ENCODE results near the gene HSPH1. TPM values are rescaled to one million over a fixed set of nuclear protein-coding genes. Genes with fewer than 3 reads are reported as not detected.

Gene HSPH1
- total and polyA plus RNA-seq, 2 of the 13 experiments (the other 11 are each of a cell fraction or from before 2014, with no cell fraction given): 13.0 to 62.9 TPM

DNA sequence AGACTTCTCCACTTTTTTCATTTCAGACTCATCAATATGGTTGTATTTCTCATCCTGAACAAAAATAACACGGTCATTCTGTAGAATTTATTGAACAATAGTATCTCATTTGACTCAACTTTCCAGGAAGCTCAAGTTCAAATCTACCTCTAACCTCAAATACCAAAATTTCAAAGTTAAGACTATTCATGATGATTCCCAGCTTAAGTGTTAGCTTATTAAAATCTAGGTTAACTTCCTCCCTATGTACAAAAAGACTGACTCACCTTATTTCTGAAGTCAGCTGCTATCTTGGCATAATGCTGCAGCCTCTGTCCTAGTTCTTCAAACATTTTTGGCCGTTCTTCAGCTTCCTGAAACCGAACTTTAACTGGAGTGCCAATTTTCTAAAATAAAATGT is 23.2 kb downstream of the HSPH1 start:
- in situ Hi-C loops (cut with HindIII; ENCODE audit: extremely low pct_ligation_motif_present, low pct_unique_long_range_greater_than_20kb) (no loop called here), intact Hi-C loops (cut with micrococcal nuclease; ENCODE audit: unreplicated experiment) (no loop called here)
- Histone ChIP-seq H3K9me3 (ENCODE audit: low read length) (no peaks in the 10 kb centered on the region), H2AFZ (ENCODE audit: low read length) (no peak overlapping the region), H3K36me3 (replicated peaks in 1 of 2; ENCODE audit: control insufficient read depth in 1 of 2, insufficient read depth in 2 of 2, low read length in 2 of 2) (peaks cover 15 to 55% of the 10 kb centered on the region in 2 experiments), H3K79me2 (ENCODE audit: insufficient read depth, low read length) (peaks cover 2% of the 10 kb centered on the region), H3K9ac (ENCODE audit: insufficient read depth, low read depth, low read length) (no peak overlapping the region), H3K4me1 (ENCODE audit: insufficient read depth, low read length) (no peaks in the 10 kb centered on the region), H4K20me1 (ENCODE audit: insufficient read depth, low read length) (no peaks in the 10 kb centered on the region), H3K27me3 (ENCODE audit: control insufficient read depth in 1 of 2, insufficient read depth in 2 of 2, low read length in 2 of 2) (no peaks in the 10 kb centered on the region), H3K27ac (ENCODE audit: extremely low read length, insufficient read depth, low read length) (no peak overlapping the region), H3K4me3 (replicated peaks in 1 of 3; ENCODE audit: insufficient read depth in 1 of 3, low read depth in 2 of 3, low read length in 3 of 3) (no peak overlapping the region), H3K4me2 (ENCODE audit: low read depth, low read length) (no peak overlapping the region)
- ATAC-seq (no peak), DNase-seq (ENCODE audit: low spot score) (no peak), FAIRE-seq (no peak)
- BruUV-seq (replicated peaks): no TSS peak
- WGBS (ENCODE audit: low lambda C conversion rate): 98% methylated on average over 3 of the region's 3 CpGs
- ChIA-PET CTCF (ENCODE audit: low intra/inter-chr PET ratio, low total read pairs) (no interaction called here), POLR2A (no interaction called here)
- TF ChIP-seq U2AF2 (IDR thresholded peaks at IDR 0.05; ENCODE audit: low read depth, low read length): no peak
- TF ChIP-seq, protein P1, sequence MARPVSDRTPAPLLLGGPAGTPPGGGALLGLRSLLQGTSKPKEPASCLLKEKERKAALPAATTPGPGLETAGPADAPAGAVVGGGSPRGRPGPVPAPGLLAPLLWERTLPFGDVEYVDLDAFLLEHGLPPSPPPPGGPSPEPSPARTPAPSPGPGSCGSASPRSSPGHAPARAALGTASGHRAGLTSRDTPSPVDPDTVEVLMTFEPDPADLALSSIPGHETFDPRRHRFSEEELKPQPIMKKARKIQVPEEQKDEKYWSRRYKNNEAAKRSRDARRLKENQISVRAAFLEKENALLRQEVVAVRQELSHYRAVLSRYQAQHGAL (CRISPR knock-in tag; IDR thresholded peaks at IDR 0.05; ENCODE audit: not compliant biosample characterization): no peak
- no peak for TF ChIP-seq SP5 (CRISPR knock-in tag; IDR thresholded peaks at IDR 0.05; ENCODE audit: borderline replicate concordance, low read depth)
- TF ChIP-seq, protein P2, sequence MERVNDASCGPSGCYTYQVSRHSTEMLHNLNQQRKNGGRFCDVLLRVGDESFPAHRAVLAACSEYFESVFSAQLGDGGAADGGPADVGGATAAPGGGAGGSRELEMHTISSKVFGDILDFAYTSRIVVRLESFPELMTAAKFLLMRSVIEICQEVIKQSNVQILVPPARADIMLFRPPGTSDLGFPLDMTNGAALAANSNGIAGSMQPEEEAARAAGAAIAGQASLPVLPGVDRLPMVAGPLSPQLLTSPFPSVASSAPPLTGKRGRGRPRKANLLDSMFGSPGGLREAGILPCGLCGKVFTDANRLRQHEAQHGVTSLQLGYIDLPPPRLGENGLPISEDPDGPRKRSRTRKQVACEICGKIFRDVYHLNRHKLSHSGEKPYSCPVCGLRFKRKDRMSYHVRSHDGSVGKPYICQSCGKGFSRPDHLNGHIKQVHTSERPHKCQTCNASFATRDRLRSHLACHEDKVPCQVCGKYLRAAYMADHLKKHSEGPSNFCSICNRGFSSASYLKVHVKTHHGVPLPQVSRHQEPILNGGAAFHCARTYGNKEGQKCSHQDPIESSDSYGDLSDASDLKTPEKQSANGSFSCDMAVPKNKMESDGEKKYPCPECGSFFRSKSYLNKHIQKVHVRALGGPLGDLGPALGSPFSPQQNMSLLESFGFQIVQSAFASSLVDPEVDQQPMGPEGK (CRISPR knock-in tag; IDR thresholded peaks at IDR 0.05): no peak
- TF ChIP-seq ASH2L (IDR thresholded peaks at IDR 0.05; ENCODE audit: insufficient read length, low read depth, low read length): no peak
- TF ChIP-seq FOXO1 (CRISPR knock-in tag; IDR thresholded peaks at IDR 0.05): no peak
- TF ChIP-seq SALL2 (CRISPR knock-in tag; IDR thresholded peaks at IDR 0.05): no peak
- TF ChIP-seq, protein P3, sequence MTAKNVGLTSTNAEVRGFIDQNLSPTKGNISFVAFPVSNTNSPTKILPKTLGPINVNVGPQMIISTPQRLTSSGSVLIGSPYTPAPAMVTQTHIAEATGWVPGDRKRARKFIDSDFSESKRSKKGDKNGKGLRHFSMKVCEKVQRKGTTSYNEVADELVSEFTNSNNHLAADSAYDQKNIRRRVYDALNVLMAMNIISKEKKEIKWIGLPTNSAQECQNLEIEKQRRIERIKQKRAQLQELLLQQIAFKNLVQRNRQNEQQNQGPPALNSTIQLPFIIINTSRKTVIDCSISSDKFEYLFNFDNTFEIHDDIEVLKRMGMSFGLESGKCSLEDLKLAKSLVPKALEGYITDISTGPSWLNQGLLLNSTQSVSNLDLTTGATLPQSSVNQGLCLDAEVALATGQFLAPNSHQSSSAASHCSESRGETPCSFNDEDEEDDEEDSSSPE (CRISPR knock-in tag; IDR thresholded peaks at IDR 0.05): no peak

All from HepG2 (cell line).